ENCODE measurements around the gene FBRSL1. TPM values are rescaled to one million over a fixed set of nuclear protein-coding genes. Genes with fewer than 3 reads are reported as not detected.

Gene FBRSL1
- total and polyA plus RNA-seq, 11 donors: 23.0 to 88.2 (median 40.0) TPM

DNA sequence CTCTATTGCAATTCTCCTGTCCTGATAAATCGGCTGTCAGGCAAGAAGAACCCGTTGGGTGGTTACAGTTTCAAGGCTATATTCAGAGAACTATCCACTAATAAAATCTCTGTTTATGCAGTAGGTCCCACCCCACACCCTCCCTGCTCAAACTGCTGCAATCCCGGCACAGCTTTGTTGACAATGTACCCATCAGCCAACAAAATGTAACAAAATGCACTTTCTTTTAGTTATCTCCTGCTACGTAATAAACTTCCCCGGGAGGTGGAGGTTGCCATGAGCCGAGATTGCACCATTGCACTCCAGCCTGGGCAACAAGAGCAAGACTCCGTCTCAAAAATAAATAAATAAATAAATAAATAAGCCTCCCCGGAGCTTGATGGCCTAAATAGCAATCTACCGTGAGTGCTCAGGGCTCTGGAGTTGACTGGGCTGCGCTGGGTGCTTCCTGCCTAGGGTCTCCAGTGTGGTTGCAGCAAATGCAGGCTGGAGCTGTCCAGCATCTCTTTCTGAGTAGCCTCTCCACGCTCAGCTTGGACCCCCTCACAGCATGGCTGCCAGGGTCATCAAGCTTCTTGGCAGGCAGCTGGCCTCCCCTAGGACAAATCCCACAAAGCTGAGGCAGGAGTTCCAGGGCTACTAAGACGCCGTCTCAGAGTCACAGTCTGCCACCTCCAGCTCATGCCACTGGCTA lies 43.2 kb upstream of the FBRSL1 start:
- no peaks in the 10 kb centered on the region for H3K9me3 ChIP-seq
- DNase-seq (no peak), ATAC-seq (no peak)
- H3K27ac ChIP-seq: no peak overlapping the region
- H3K4me1 ChIP-seq: peaks cover 0 to 12% (median 0%) of the 10 kb centered on the region in 12 donors
- no peaks in the 10 kb centered on the region for H3K36me3 ChIP-seq
- WGBS, 4 donors: 85 to 88% (median 87%) methylated on average over 11 to 13 of the region's 13 CpGs
- TF ChIP-seq POLR2A (IDR thresholded peaks at IDR 0.05): no peak
- TF ChIP-seq, protein P1, sequence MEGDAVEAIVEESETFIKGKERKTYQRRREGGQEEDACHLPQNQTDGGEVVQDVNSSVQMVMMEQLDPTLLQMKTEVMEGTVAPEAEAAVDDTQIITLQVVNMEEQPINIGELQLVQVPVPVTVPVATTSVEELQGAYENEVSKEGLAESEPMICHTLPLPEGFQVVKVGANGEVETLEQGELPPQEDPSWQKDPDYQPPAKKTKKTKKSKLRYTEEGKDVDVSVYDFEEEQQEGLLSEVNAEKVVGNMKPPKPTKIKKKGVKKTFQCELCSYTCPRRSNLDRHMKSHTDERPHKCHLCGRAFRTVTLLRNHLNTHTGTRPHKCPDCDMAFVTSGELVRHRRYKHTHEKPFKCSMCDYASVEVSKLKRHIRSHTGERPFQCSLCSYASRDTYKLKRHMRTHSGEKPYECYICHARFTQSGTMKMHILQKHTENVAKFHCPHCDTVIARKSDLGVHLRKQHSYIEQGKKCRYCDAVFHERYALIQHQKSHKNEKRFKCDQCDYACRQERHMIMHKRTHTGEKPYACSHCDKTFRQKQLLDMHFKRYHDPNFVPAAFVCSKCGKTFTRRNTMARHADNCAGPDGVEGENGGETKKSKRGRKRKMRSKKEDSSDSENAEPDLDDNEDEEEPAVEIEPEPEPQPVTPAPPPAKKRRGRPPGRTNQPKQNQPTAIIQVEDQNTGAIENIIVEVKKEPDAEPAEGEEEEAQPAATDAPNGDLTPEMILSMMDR (IDR thresholded peaks at IDR 0.05): no peak
- intact Hi-C loops (cut with DNase I): no loop called here
- H3K27me3 ChIP-seq: peaks cover 0 to 53% (median 16%) of the 10 kb centered on the region in 9 donors
- H3K4me3 ChIP-seq: peak overlapping the region in 1 of 12 donors; percentile 37

DNA sequence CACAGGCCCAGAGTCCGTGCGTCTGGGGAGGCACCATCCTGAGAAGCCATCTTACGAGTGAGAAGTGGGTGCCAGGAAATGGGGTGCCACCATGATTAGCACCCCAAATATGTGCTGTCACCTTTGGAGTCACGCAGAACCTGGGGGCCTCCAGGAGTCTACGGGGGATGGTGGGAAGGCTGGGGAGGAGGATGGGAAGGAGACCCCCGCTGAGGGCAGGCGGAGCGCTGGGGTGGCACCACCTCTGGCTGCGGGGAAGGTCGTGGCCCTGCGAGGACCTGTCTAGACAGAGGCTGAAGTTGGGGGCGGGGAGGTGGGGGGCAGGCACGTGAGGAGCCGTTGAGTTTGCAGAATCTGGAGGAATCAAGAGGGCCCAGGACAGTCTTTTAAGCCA lies 42.6 kb upstream of the FBRSL1 start:
- ATAC-seq: no peak
- Histone ChIP-seq H3K4me1 (peaks cover 0 to 12% (median 0%) of the 10 kb centered on the region in 12 donors), H3K27ac (no peak overlapping the region), H3K9me3 (no peaks in the 10 kb centered on the region), H3K36me3 (no peaks in the 10 kb centered on the region), H3K4me3 (no peak overlapping the region), H3K27me3 (peaks cover 0 to 58% (median 16%) of the 10 kb centered on the region in 9 donors)
- 82 to 94% (median 87%) methylated on average over 11 to 14 of the region's 14 CpGs for WGBS, 4 donors
- intact Hi-C loops (cut with DNase I): no loop called here
- peak in 1 of 5 donors; percentile 48 for DNase-seq
- no peak for TF ChIP-seq POLR2A (IDR thresholded peaks at IDR 0.05)
- TF ChIP-seq, protein P1 (IDR thresholded peaks at IDR 0.05): no peak

DNA sequence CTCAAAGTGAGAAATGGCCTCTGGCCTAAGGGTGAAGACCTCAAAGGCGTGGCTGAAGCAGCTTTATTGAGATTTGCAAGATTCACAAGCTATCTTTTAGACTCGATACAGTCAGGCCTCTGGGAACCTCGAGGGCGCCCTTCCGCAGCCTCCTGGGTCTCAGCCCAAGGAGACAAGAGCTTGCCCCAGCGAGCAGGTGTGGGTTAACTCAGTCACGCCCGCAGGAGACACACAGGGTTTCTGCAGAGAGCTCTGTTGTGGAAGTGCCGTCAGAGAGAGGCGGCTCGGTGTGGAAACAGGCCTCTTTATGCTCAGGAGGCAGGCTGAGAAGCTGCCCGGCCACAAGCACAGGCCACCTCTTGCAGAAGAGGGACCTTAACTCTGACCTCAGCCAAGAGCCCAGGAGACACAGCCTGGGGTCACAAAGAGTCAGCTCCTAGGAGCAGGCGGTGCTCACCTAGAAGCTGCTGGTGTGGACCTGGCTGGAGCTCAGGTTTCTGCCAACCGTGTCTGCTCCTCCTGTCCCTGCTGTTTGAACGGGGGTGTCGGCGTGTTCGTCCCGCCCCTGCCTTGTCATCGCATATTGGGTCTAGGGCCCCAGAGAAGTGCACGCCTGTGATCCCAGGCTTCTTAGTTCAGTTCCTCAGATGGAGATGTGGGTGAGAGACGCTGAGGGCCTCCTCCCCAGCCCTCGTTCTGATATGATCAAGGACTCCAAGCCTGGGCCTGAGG lies 42.1 kb upstream of the FBRSL1 start:
- Histone ChIP-seq H3K36me3 (no peaks in the 10 kb centered on the region), H3K27ac (no peak overlapping the region), H3K9me3 (no peaks in the 10 kb centered on the region), H3K4me3 (no peak overlapping the region), H3K4me1 (peaks cover 0 to 12% (median 0%) of the 10 kb centered on the region in 12 donors), H3K27me3 (peaks cover 0 to 64% (median 16%) of the 10 kb centered on the region in 9 donors)
- ATAC-seq (no peak), DNase-seq (peak in 1 of 5 donors; percentile 51)
- WGBS, 4 donors: 79 to 83% (median 81%) methylated on average over 19 to 23 of the region's 23 CpGs
- intact Hi-C loops (cut with DNase I): no loop called here
- no peak for TF ChIP-seq POLR2A (IDR thresholded peaks at IDR 0.05)
- TF ChIP-seq, protein P1 (IDR thresholded peaks at IDR 0.05): no peak

DNA sequence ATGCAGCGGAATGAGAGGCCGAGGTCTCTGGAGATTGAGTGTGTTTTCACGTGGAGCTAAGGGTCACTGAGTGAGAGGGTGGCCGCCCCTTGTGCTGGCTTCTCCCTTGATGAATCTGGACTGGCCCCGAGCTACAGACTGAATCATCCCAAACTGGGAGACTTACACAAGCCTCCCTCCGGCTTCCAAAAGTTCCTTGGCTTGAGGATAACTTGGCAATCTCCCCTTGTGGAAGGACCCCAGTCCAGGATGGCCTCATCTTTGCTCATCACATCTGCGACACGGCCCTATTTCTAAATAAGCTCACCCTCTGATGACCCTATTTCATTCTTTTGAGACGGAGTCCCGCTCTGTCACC lies 41.5 kb upstream of the FBRSL1 start:
- H3K36me3 ChIP-seq: no peaks in the 10 kb centered on the region
- no peak for TF ChIP-seq POLR2A (IDR thresholded peaks at IDR 0.05)
- TF ChIP-seq, protein P1 (IDR thresholded peaks at IDR 0.05): no peak
- H3K27ac ChIP-seq: no peak overlapping the region
- no peak overlapping the region for H3K4me3 ChIP-seq
- DNase-seq (peak in 1 of 5 donors; percentile 15), ATAC-seq (no peak)
- no peaks in the 10 kb centered on the region for H3K9me3 ChIP-seq
- peaks cover 0 to 12% (median 0%) of the 10 kb centered on the region in 12 donors for H3K4me1 ChIP-seq
- H3K27me3 ChIP-seq: peaks cover 0 to 69% (median 16%) of the 10 kb centered on the region in 9 donors
- intact Hi-C loops (cut with DNase I): no loop called here
- WGBS, 4 donors: 79 to 86% (median 81%) methylated on average over 10 of the region's 10 CpGs

All from heart left ventricle (tissue), 16 donors.